K562 (cell line): ENCODE measurements around the gene CPT1C. TPM values are rescaled to one million over a fixed set of nuclear protein-coding genes. Genes with fewer than 3 reads are reported as not detected.

Source experiments
- ARID4B ChIP-seq: sonication (generic); formaldehyde crosslinking; IDR thresholded peaks from 2 replicates; pipeline ENCODE4 v1.8.0; 2022; ENCODE audit warnings: mild to moderate bottlenecking, missing genetic modification reagents
- ATF1 ChIP-seq, 2 experiments: fragments of 450-650 bp in 1 of 2; IDR thresholded peaks; 2 replicates each; pipeline ENCODE4 v1.6.1; 2016; ENCODE audit warnings: missing compliant biosample characterization in 1 of 2, missing genetic modification characterization in 1 of 2
- CBFB ChIP-seq: sonication (generic); formaldehyde crosslinking; IDR thresholded peaks from 2 replicates; pipeline ENCODE4 v1.4.0; 2020; ENCODE audit warnings: mild to moderate bottlenecking, missing genetic modification reagents
- CCAR2 ChIP-seq: fragments of 200-400 bp; formaldehyde crosslinking; IDR thresholded peaks from 2 replicates; pipeline ENCODE4 v1.6.1; 2017; ENCODE audit warnings: mild to moderate bottlenecking, low read depth, low read length
- DACH1 ChIP-seq: fragments of 450-650 bp; IDR thresholded peaks from 2 replicates; pipeline ENCODE4 v1.6.1; 2018; ENCODE audit not compliant: partially characterized antibody
- ELF4 ChIP-seq: fragments of 450-650 bp; formaldehyde crosslinking; IDR thresholded peaks from 2 replicates; pipeline ENCODE4 v1.4.0; 2022; ENCODE audit warnings: missing genetic modification characterization
- KDM5B ChIP-seq: fragments of 200-600 bp; sonication (generic); IDR thresholded peaks from 2 replicates; pipeline ENCODE4 v1.6.1; 2012; ENCODE audit warnings: low read depth, mild to moderate bottlenecking, moderate library complexity, low read length, control low read depth, inconsistent platforms; ENCODE audit not compliant: insufficient replicate concordance
- RBFOX2 ChIP-seq: fragments of 200-400 bp; formaldehyde crosslinking; IDR thresholded peaks from 2 replicates; pipeline ENCODE4 v1.6.1; 2017; ENCODE audit warnings: low read depth, mild to moderate bottlenecking, low read length, moderate library complexity
- SP1 ChIP-seq: sonication (generic); formaldehyde crosslinking; IDR thresholded peaks from 2 replicates; pipeline ENCODE4 v1.8.1; 2022; ENCODE audit warnings: mild to moderate bottlenecking, missing genetic modification reagents
- ZNF318 ChIP-seq, 2 experiments: fragments of 450-650 bp; IDR thresholded peaks; 2 replicates each; pipeline ENCODE4 v1.6.1; 2016; ENCODE audit warnings: mild to moderate bottlenecking in 2 of 2, borderline replicate concordance in 1 of 2, low read depth in 1 of 2, moderate library complexity in 1 of 2
- ZNF347 ChIP-seq: fragments of 450-650 bp; formaldehyde crosslinking; IDR thresholded peaks from 2 replicates; pipeline ENCODE4 v1.4.0; 2020; ENCODE audit warnings: low read depth, mild to moderate bottlenecking, moderate library complexity
- ZNF75A ChIP-seq: fragments of 450-650 bp; formaldehyde crosslinking; IDR thresholded peaks from 2 replicates; pipeline ENCODE4 v1.4.0; 2020; ENCODE audit warnings: mild to moderate bottlenecking
- polyA plus RNA-seq, 8 experiments: library from polyadenylated mRNA; depleted of rRNA in 4 of 8; stranded (reverse) in 5 of 8; unstranded in 3 of 8; fragments of >200 nt; fragmentation: Nextera tagmentation in 2 of 8; fragmentation: Illumina TruSeq in 1 of 8; extraction: Ambion mirVana in 2 of 8; extraction: Trizol in 1 of 8; gene quantifications; 2 replicates each; pipeline versions ENCODE4 v1.2.1 to v1.2.3, GENCODE V29; 2011 to 2014; ENCODE audit warnings: inconsistent platforms in 1 of 8, missing spikeins in 1 of 8
- total RNA-seq, 7 experiments: library from RNA; depleted of rRNA in 6 of 7; stranded (reverse); fragments of >200 nt in 6 of 7; fragmentation: Illumina TruSeq in 2 of 7; extraction: Trizol in 2 of 7; gene quantifications; 2 replicates each; pipeline versions ENCODE4 v1.2.1 to v1.2.3, GENCODE V29; 2011 to 2021; ENCODE audit warnings: low replicate concordance in 1 of 7

Gene CPT1C
- total and polyA plus RNA-seq, 9 of the 15 experiments (the other 6 are each of a cell fraction or from before 2014, with no cell fraction given): 1.9 to 12.3 (median 3.0) TPM

- TF ChIP-seq CCAR2: no peak
- peak in 1 of 2 experiments; percentile 23; a peak in 1 of 4 replicates for TF ChIP-seq ZNF318 (IDR thresholded peaks at IDR 0.05; ENCODE audit: borderline replicate concordance in 1 of 2, low read depth in 1 of 2)
- TF ChIP-seq ZNF347 (CRISPR knock-in tag): no peak
- 0 out of 2 replicates have a peak, but pooled peaks have one; percentile 27 for TF ChIP-seq CBFB
- no peak for TF ChIP-seq DACH1
- TF ChIP-seq ARID4B: peak; percentile 12; the same call in 1 of the 2 replicates
- TF ChIP-seq ATF1 (CRISPR knock-in tag; IDR thresholded peaks at IDR 0.05): no peak
- TF ChIP-seq ATF1 (tag; IDR thresholded peaks at IDR 0.05): peak; percentile 61
- peak; percentile 56 for TF ChIP-seq KDM5B
- no peak for TF ChIP-seq ZNF75A (CRISPR knock-in tag)
- peak; percentile 81 for TF ChIP-seq SP1 (CRISPR knock-in tag)
- peak; percentile 93 for TF ChIP-seq RBFOX2
- TF ChIP-seq ELF4 (CRISPR knock-in tag): peak; percentile 58
- TF ChIP-seq, all 486 proteins: peak for 106
Measured at GRCh38 chr19:49665351-49666119, 25.4 kb upstream of the CPT1C start, which contains the start of the genes BCL2L12 and IRF3 (continued).
